Esophagus squamous epithelium (tissue), 5 donors: ENCODE data around the gene SEC61A1. TPM values are rescaled to one million over a fixed set of nuclear protein-coding genes. Genes with fewer than 3 reads are reported as not detected.

Experiments
- DNase-seq: peaks from one replicate; lab custom pipeline; 2025; lab: John Stamatoyannopoulos, UW
- H3K27ac ChIP-seq, 4 donors: fragments of 200-600 bp; sonication (generic); one replicate each; pipeline ENCODE4 v1.5.1; 2016 to 2019; ENCODE audit warnings: mild to moderate bottlenecking in 1 of 4
- H3K27me3 ChIP-seq, 4 donors: fragments of 200-600 bp; sonication (generic); 1 replicate in 3 of 4; 2 replicates in 1 of 4; pipeline versions ENCODE4 v1.5.1 to v1.6.0; 2017 to 2021; ENCODE audit warnings: antibody characterized with exemption in 1 of 4
- H3K36me3 ChIP-seq, 3 donors: fragments of 200-600 bp; sonication (generic); one replicate each; pipeline ENCODE4 v1.5.1; 2016 to 2019
- H3K4me1 ChIP-seq, 3 donors: fragments of 200-600 bp; sonication (generic); one replicate each; pipeline ENCODE4 v1.5.1; 2017 to 2019
- H3K4me3 ChIP-seq, 4 donors: fragments of 200-600 bp; sonication (generic); 1 replicate in 3 of 4; 2 replicates in 1 of 4; pipeline ENCODE4 v1.5.1; 2016 to 2019; ENCODE audit warnings: mild to moderate bottlenecking in 2 of 4, moderate library complexity in 1 of 4
- H3K9me3 ChIP-seq, 3 donors: fragments of 200-600 bp; sonication (generic); one replicate each; pipeline ENCODE4 v1.5.1; 2016 to 2019
- CTCF ChIP-seq, 6 experiments: fragments of 450-650 bp in 4 of 6; fragments of 200-600 bp in 2 of 6; sonication (generic) in 2 of 6; IDR thresholded peaks; one replicate each; pipeline ENCODE4 v1.5.1; 2016 to 2019; ENCODE audit warnings: antibody characterized with exemption in 6 of 6, mild to moderate bottlenecking in 4 of 6, moderate library complexity in 4 of 6
- POLR2A ChIP-seq, 4 donors: fragments of 450-650 bp; IDR thresholded peaks; one replicate each; pipeline ENCODE4 v1.6.1; 2017; ENCODE audit warnings: antibody characterized with exemption in 4 of 4, mild to moderate bottlenecking in 4 of 4, moderate library complexity in 3 of 4
- WGBS, 2 donors: methylation state at CpG; one replicate each; pipeline ENCODE4 v1.1.5; 2018; 5-methylcytosine and 5-hydroxymethylcytosine counted together
- intact Hi-C: fragments of 100-400 bp; cut with DNase I; formaldehyde crosslinking; loops from one replicate; pipeline ENCODE4 v1.15.0; 2022
- total RNA-seq, 4 donors: library from RNA; depleted of rRNA; stranded (reverse); fragments of >200 nt; gene quantifications; one replicate each; pipeline ENCODE4 v1.1.0, GENCODE V29; 2016
- donor health status: DM: yes; HTN: yes; CAD: no.

The SEC61A1 gene
- total RNA-seq, 4 donors from 2014 or later: 99.9 to 183 (median 124) TPM

- intact Hi-C loops: loop anchor here (10.0 kb wide), 1 partner anchor 397 kb away; the partner anchor contains the start of gene GATA2
Observed at GRCh38 chr3:128098234-128098633, 46.0 kb downstream of the SEC61A1 start.

GRCh38 chr3:128100161-128100560 lies 47.9 kb downstream of the SEC61A1 start:
- Histone ChIP-seq H3K27me3 (no peaks in the 10 kb centered on the region), H3K36me3 (peaks cover 4 to 94% (median 25%) of the 10 kb centered on the region in 3 donors), H3K4me1 (peaks cover 0 to 7% (median 6%) of the 10 kb centered on the region in 3 donors), H3K27ac (no peak overlapping the region), H3K4me3 (no peak overlapping the region), H3K9me3 (no peaks in the 10 kb centered on the region)
- TF ChIP-seq POLR2A (IDR thresholded peaks at IDR 0.05) (no peak), CTCF (IDR thresholded peaks at IDR 0.05) (no peak)
- intact Hi-C loops: loop anchor here (10.0 kb wide), 1 partner anchor 505 kb away; no protein-coding TSS in a partner anchor
- WGBS, 2 donors: 38 to 43% methylated on average over 3 of the region's 3 CpGs
- DNase-seq: no peak

More at GRCh38 chr3:128098234-128098633, 46.0 kb downstream of the SEC61A1 start:
- peaks cover 0 to 15% (median 6%) of the 10 kb centered on the region in 3 donors for H3K4me1 ChIP-seq
- H3K27me3 ChIP-seq: no peaks in the 10 kb centered on the region
- no peak for DNase-seq
- 82 to 85% methylated on average over 6 of the region's 6 CpGs for WGBS, 2 donors
- H3K27ac ChIP-seq: no peak overlapping the region
- H3K36me3 ChIP-seq: peaks cover 0 to 91% (median 17%) of the 10 kb centered on the region in 3 donors
- TF ChIP-seq POLR2A (IDR thresholded peaks at IDR 0.05) (no peak), CTCF (IDR thresholded peaks at IDR 0.05) (no peak)
- H3K4me3 ChIP-seq: no peak overlapping the region
- no peaks in the 10 kb centered on the region for H3K9me3 ChIP-seq

GRCh38 chr3:128100638-128101037 lies 48.4 kb downstream of the SEC61A1 start:
- TF ChIP-seq POLR2A (IDR thresholded peaks at IDR 0.05) (no peak), CTCF (IDR thresholded peaks at IDR 0.05) (no peak)
- Histone ChIP-seq H3K36me3 (peaks cover 4 to 93% (median 25%) of the 10 kb centered on the region in 3 donors), H3K9me3 (no peaks in the 10 kb centered on the region), H3K4me3 (no peak overlapping the region), H3K27me3 (no peaks in the 10 kb centered on the region), H3K4me1 (peaks cover 0 to 3% (median 1%) of the 10 kb centered on the region in 3 donors), H3K27ac (no peak overlapping the region)
- DNase-seq: no peak
- WGBS, 2 donors: 81 to 83% methylated on average over 2 of the region's 2 CpGs
- intact Hi-C loops: loop anchor here (10.0 kb wide), 1 partner anchor 504 kb away; no protein-coding TSS in a partner anchor

GRCh38 chr3:128103136-128103676 lies 51.0 kb downstream of the SEC61A1 start:
- Histone ChIP-seq H3K9me3 (no peaks in the 10 kb centered on the region), H3K27ac (no peak overlapping the region), H3K36me3 (peaks cover 4 to 76% (median 19%) of the 10 kb centered on the region in 3 donors), H3K4me3 (no peak overlapping the region), H3K27me3 (no peaks in the 10 kb centered on the region), H3K4me1 (no peaks in the 10 kb centered on the region)
- WGBS, 2 donors: 88 to 91% methylated on average over 5 of the region's 5 CpGs
- intact Hi-C loops: loop anchor here (10.0 kb wide), 1 partner anchor 502 kb away; no protein-coding TSS in a partner anchor
- no peak for TF ChIP-seq POLR2A (IDR thresholded peaks at IDR 0.05)
- no peak for TF ChIP-seq CTCF (IDR thresholded peaks at IDR 0.05)
- no peak for DNase-seq

GRCh38 chr3:128107834-128108233 lies 55.6 kb downstream of the SEC61A1 start:
- TF ChIP-seq POLR2A (IDR thresholded peaks at IDR 0.05) (no peak), CTCF (IDR thresholded peaks at IDR 0.05) (no peak)
- no peaks in the 10 kb centered on the region for H3K9me3 ChIP-seq
- no peak for DNase-seq
- no peaks in the 10 kb centered on the region for H3K27me3 ChIP-seq
- intact Hi-C loops: loop anchor here (10.0 kb wide), 1 partner anchor 497 kb away; no protein-coding TSS in a partner anchor
- WGBS, 2 donors: 74 to 89% methylated on average over 8 of the region's 8 CpGs
- H3K4me3 ChIP-seq: no peak overlapping the region
- no peak overlapping the region for H3K27ac ChIP-seq
- peaks cover 0 to 10% (median 0%) of the 10 kb centered on the region in 3 donors for H3K4me1 ChIP-seq
- H3K36me3 ChIP-seq: peaks cover 4 to 70% (median 8%) of the 10 kb centered on the region in 3 donors
